HG02943 (cell line): ENCODE data around the gene OR5AU1.
"Not testable (repeated sequence)": the region's sequence is repeated elsewhere in the genome, so short reads cannot be mapped to it uniquely, and the experiment has no call there.

ENCODE experiments used
- ATAC-seq: cut with Tn5 transposase; IDR thresholded peaks from one replicate; pipeline ENCODE4 v1.9.1; 2021; ENCODE audit warnings: mild to moderate bottlenecking, low read depth, moderate library complexity; ENCODE audit not compliant: unreplicated experiment

Gene OR5AU1

GRCh38 chr14:21182166-21182565, 26.3 kb upstream of the OR5AU1 start:
- ATAC-seq, result no peak

GRCh38 chr14:21171128-21171527, 15.3 kb upstream of the OR5AU1 start:
- ATAC-seq, result no peak

GRCh38 chr14:21169573-21169972, 13.7 kb upstream of the OR5AU1 start:
- no peak for ATAC-seq

- no peak for ATAC-seq
Measured at GRCh38 chr14:21168055-21168454, 12.2 kb upstream of the OR5AU1 start.

- not testable (repeated sequence) for ATAC-seq
Measured at GRCh38 chr14:21165670-21166069, 9.8 kb upstream of the OR5AU1 start.

- not testable (repeated sequence) for ATAC-seq
Measured at GRCh38 chr14:21165002-21165605, 9.2 kb upstream of the OR5AU1 start.

- ATAC-seq, result no peak
Measured at GRCh38 chr14:21163871-21164291, 8.0 kb upstream of the OR5AU1 start.

- no peak for ATAC-seq
Measured at GRCh38 chr14:21162081-21162480, 6.2 kb upstream of the OR5AU1 start.

GRCh38 chr14:21160061-21160610, 4.3 kb upstream of the OR5AU1 start:
- ATAC-seq, result no peak

- not testable (repeated sequence) for ATAC-seq
Measured at GRCh38 chr14:21158175-21158574, 2.3 kb upstream of the OR5AU1 start.

GRCh38 chr14:21149641-21150367, 6.1 kb downstream of the OR5AU1 start:
- ATAC-seq, result no peak

GRCh38 chr14:21145437-21145836, 10.4 kb downstream of the OR5AU1 start:
- ATAC-seq, result no peak

GRCh38 chr14:21142357-21142756, 13.5 kb downstream of the OR5AU1 start:
- no peak for ATAC-seq

- ATAC-seq, result no peak
Measured at GRCh38 chr14:21136024-21136423, 19.8 kb downstream of the OR5AU1 start.

GRCh38 chr14:21133901-21134300, 22.0 kb downstream of the OR5AU1 start:
- no peak for ATAC-seq

GRCh38 chr14:21123429-21123828, 32.4 kb downstream of the OR5AU1 start:
- ATAC-seq, result no peak

GRCh38 chr14:21121122-21121521, 34.7 kb downstream of the OR5AU1 start:
- no peak for ATAC-seq

- no peak for ATAC-seq
Measured at GRCh38 chr14:21120686-21121085, 35.2 kb downstream of the OR5AU1 start.

- no peak for ATAC-seq
Measured at GRCh38 chr14:21118933-21119332, 36.9 kb downstream of the OR5AU1 start.

GRCh38 chr14:21113369-21113768, 42.5 kb downstream of the OR5AU1 start:
- ATAC-seq, result no peak

GRCh38 chr14:21112255-21112654, 43.6 kb downstream of the OR5AU1 start:
- ATAC-seq, result no peak
